Upper lobe of left lung (tissue), 4 donors: Measurements from ENCODE around the gene TICAM2.

ENCODE experiments used
- EP300 ChIP-seq, 4 donors: sonication (generic); formaldehyde crosslinking; IDR thresholded peaks; one replicate each; pipeline ENCODE4 v1.5.1; 2017; ENCODE audit warnings: antibody characterized with exemption in 4 of 4, control low read depth in 2 of 4
- TF ChIP-seq, protein P1 (sequence below), 6 experiments: fragments of 450-650 bp in 4 of 6; fragments of 200-600 bp in 2 of 6; sonication (generic) in 2 of 6; IDR thresholded peaks; one replicate each; pipeline ENCODE4 v1.5.1; 2016 to 2019; ENCODE audit warnings: antibody characterized with exemption in 6 of 6

DNA sequence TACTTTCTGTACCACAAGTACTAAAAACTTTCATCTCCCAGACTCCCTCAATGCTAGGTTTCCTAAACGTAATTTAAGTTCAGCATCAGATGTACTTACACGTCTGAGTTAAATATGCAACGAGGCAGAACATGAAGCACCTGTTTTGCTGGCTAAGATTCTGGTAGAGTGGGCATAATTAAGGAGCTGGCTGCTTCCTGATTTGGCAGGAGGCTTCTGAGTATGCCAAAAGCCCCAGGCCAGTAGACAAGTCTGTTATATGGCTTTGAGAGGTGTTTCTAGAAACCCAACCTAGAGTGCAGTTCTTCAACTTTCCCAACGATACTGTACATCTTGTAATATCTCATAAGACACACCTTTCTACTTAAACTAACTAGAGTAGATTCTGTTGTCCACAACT is 13.6 kb downstream of the TICAM2 start:
- TF ChIP-seq, protein P1, sequence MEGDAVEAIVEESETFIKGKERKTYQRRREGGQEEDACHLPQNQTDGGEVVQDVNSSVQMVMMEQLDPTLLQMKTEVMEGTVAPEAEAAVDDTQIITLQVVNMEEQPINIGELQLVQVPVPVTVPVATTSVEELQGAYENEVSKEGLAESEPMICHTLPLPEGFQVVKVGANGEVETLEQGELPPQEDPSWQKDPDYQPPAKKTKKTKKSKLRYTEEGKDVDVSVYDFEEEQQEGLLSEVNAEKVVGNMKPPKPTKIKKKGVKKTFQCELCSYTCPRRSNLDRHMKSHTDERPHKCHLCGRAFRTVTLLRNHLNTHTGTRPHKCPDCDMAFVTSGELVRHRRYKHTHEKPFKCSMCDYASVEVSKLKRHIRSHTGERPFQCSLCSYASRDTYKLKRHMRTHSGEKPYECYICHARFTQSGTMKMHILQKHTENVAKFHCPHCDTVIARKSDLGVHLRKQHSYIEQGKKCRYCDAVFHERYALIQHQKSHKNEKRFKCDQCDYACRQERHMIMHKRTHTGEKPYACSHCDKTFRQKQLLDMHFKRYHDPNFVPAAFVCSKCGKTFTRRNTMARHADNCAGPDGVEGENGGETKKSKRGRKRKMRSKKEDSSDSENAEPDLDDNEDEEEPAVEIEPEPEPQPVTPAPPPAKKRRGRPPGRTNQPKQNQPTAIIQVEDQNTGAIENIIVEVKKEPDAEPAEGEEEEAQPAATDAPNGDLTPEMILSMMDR (IDR thresholded peaks at IDR 0.05) = no peak
- TF ChIP-seq EP300 (IDR thresholded peaks at IDR 0.05) = no peak
